ENCODE results near the gene ASTL.
"Not testable (repeated sequence)": the region's sequence is repeated elsewhere in the genome, so short reads cannot be mapped to it uniquely, and the experiment has no call there.

Gene ASTL

GRCh38 chr2:96138179-96139145, at the start of gene ASTL:
Gene ASTL, minus strand, starts transcription at chr2:96138502. Its CDS starts 66 bp downstream, at chr2:96138436.
- DNase-seq: peak in 1 of 2 donors; percentile 12

GRCh38 chr2:96186562-96186961, 48.3 kb upstream of the ASTL start:
- DNase-seq: no peak

- DNase-seq: no peak
Measured at GRCh38 chr2:96185516-96185915, 47.2 kb upstream of the ASTL start.

GRCh38 chr2:96184989-96185388, 46.7 kb upstream of the ASTL start:
- DNase-seq: no peak

GRCh38 chr2:96184188-96184587, 45.9 kb upstream of the ASTL start:
- no peak for DNase-seq

GRCh38 chr2:96181529-96181928, 43.2 kb upstream of the ASTL start:
- no peak for DNase-seq

GRCh38 chr2:96180521-96180920, 42.2 kb upstream of the ASTL start:
- DNase-seq: no peak

- DNase-seq: no peak
Measured at GRCh38 chr2:96180002-96180401, 41.7 kb upstream of the ASTL start.

GRCh38 chr2:96176661-96177060, 38.4 kb upstream of the ASTL start:
- no peak for DNase-seq

- DNase-seq: no peak
Measured at GRCh38 chr2:96175951-96176350, 37.6 kb upstream of the ASTL start.

- DNase-seq: peak; percentile 69
Measured at GRCh38 chr2:96174251-96175144, 36.2 kb upstream of the ASTL start.

- no peak for DNase-seq
Measured at GRCh38 chr2:96171831-96172230, 33.5 kb upstream of the ASTL start.

GRCh38 chr2:96170626-96171025, 32.3 kb upstream of the ASTL start:
- no peak for DNase-seq

GRCh38 chr2:96169868-96170507, 31.7 kb upstream of the ASTL start:
- DNase-seq: no peak

- no peak for DNase-seq
Measured at GRCh38 chr2:96167407-96168013, 29.2 kb upstream of the ASTL start.

GRCh38 chr2:96164459-96165184, 26.3 kb upstream of the ASTL start:
- peak; percentile 63 to 85 for DNase-seq

- DNase-seq: peak in 1 of 2 donors; percentile 50
Measured at GRCh38 chr2:96163768-96164429, 25.6 kb upstream of the ASTL start.

GRCh38 chr2:96163415-96163767, 25.1 kb upstream of the ASTL start:
- DNase-seq: no peak

GRCh38 chr2:96161898-96162297, 23.6 kb upstream of the ASTL start:
- DNase-seq: no peak

GRCh38 chr2:96160366-96160765, 22.1 kb upstream of the ASTL start:
- DNase-seq: not testable (repeated sequence)

GRCh38 chr2:96159084-96159830, 21.0 kb upstream of the ASTL start:
- DNase-seq: no peak
